ENCODE results near the gene DPEP3. TPM values are rescaled to one million over a fixed set of nuclear protein-coding genes. Genes with fewer than 3 reads are reported as not detected.

Gene DPEP3
- total RNA-seq, 1 experiment from 2014 or later: not detected

GRCh38 chr16:67948015-67948414 lies 32.3 kb downstream of the DPEP3 start:
- no peaks in the 10 kb centered on the region; the same call in 1 of the 2 replicates for H3K36me3 ChIP-seq (ENCODE audit: low read depth, low read length)
- H3K9ac ChIP-seq (ENCODE audit: low read length): no peak overlapping the region
- ATAC-seq: peak; percentile 47
- no peak for TF ChIP-seq CTCF (conservative IDR thresholded peaks at IDR 0.05; ENCODE audit: low read depth, low read length)
- no peak for TF ChIP-seq EZH2phosphoT487 (IDR thresholded peaks at IDR 0.05; ENCODE audit: borderline replicate concordance, low read length)
- no peak for TF ChIP-seq EZH2 (IDR thresholded peaks at IDR 0.05; ENCODE audit: low read length, unreplicated experiment)
- peak; percentile 17 for DNase-seq
- POLR2A ChIA-PET (ENCODE audit: unreplicated experiment): no interaction called here
- no peaks in the 10 kb centered on the region for H3K27me3 ChIP-seq (ENCODE audit: low read length)
- H3K79me2 ChIP-seq (ENCODE audit: low read length): no peaks in the 10 kb centered on the region
- H2AFZ ChIP-seq (ENCODE audit: low read length): no peak overlapping the region
- no peaks in the 10 kb centered on the region for H3K4me1 ChIP-seq (ENCODE audit: insufficient read depth, low read length)
- H3K9me2 ChIP-seq (replicated peaks; ENCODE audit: low read length): no peaks in the 10 kb centered on the region
- BruUV-seq (replicated peaks): no TSS peak
- intact Hi-C loops (cut with micrococcal nuclease): no loop called here
- no peaks in the 10 kb centered on the region for H3F3A ChIP-seq (ENCODE audit: low read length, unreplicated experiment)
- H3K27ac ChIP-seq (ENCODE audit: low read length): no peak overlapping the region
- no peaks in the 10 kb centered on the region for H4K20me1 ChIP-seq (ENCODE audit: low read length)
- CTCF ChIA-PET: no interaction called here
- H3K4me2 ChIP-seq (ENCODE audit: low read length): no peak overlapping the region
- no peak overlapping the region for H3K4me3 ChIP-seq (ENCODE audit: low read length)
- H3K9me3 ChIP-seq (ENCODE audit: low read length): no peaks in the 10 kb centered on the region

DNA sequence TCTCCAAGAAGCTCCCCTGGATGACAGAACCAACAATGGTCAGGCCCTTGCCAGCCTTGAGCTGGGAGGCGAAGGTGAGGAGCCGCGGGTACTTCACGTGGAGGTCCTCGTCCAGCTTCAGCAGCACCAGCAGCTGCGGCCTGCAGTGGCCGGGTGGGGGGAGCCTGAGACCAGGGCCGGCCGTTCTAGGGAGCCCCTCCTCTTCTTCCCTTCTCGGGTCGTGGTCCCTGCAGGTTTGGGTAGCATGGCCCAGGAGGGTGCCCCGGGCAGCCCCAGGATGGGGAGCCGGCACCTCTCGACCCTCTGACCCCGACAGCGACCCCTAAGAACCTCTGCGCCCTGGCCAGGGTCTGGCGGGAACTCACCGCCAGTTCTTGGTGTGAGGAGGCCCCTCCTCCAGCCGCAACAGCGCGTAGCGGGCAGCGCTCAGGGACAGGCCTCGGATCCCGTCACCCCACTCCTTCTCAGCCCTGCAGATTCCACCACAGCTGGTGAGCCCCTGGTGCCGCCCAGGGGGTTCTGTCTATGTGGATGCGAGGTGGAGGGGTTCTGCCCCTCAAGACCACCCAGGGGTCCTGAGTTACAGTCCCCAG lies 33.2 kb downstream of the DPEP3 start:
- Histone ChIP-seq H3K79me2 (ENCODE audit: low read length) (no peaks in the 10 kb centered on the region), H3K4me3 (ENCODE audit: low read length) (no peak overlapping the region), H3F3A (ENCODE audit: low read length, unreplicated experiment) (no peaks in the 10 kb centered on the region), H3K36me3 (ENCODE audit: low read depth, low read length) (no peaks in the 10 kb centered on the region; the same call in 1 of the 2 replicates), H3K27me3 (ENCODE audit: low read length) (no peaks in the 10 kb centered on the region), H3K9me3 (ENCODE audit: low read length) (no peaks in the 10 kb centered on the region), H3K27ac (ENCODE audit: low read length) (no peak overlapping the region), H3K9me2 (replicated peaks; ENCODE audit: low read length) (no peaks in the 10 kb centered on the region), H2AFZ (ENCODE audit: low read length) (no peak overlapping the region), H3K4me2 (ENCODE audit: low read length) (no peak overlapping the region), H3K4me1 (ENCODE audit: insufficient read depth, low read length) (no peaks in the 10 kb centered on the region), H3K9ac (ENCODE audit: low read length) (no peak overlapping the region), H4K20me1 (ENCODE audit: low read length) (no peaks in the 10 kb centered on the region)
- TF ChIP-seq EZH2phosphoT487 (IDR thresholded peaks at IDR 0.05; ENCODE audit: borderline replicate concordance, low read length) (no peak), CTCF (conservative IDR thresholded peaks at IDR 0.05; ENCODE audit: low read depth, low read length) (no peak), EZH2 (IDR thresholded peaks at IDR 0.05; ENCODE audit: low read length, unreplicated experiment) (no peak)
- intact Hi-C loops (cut with micrococcal nuclease): no loop called here
- ATAC-seq (no peak), DNase-seq (no peak)
- ChIA-PET CTCF (no interaction called here), POLR2A (ENCODE audit: unreplicated experiment) (no interaction called here)
- BruUV-seq (replicated peaks): no TSS peak

- TF ChIP-seq EZH2 (IDR thresholded peaks at IDR 0.05; ENCODE audit: low read length, unreplicated experiment) (no peak), CTCF (conservative IDR thresholded peaks at IDR 0.05; ENCODE audit: low read depth, low read length) (no peak), EZH2phosphoT487 (IDR thresholded peaks at IDR 0.05; ENCODE audit: borderline replicate concordance, low read length) (no peak)
- no TSS peak for BruUV-seq (replicated peaks)
- Histone ChIP-seq H3F3A (ENCODE audit: low read length, unreplicated experiment) (no peaks in the 10 kb centered on the region), H3K9ac (ENCODE audit: low read length) (no peak overlapping the region), H3K4me3 (ENCODE audit: low read length) (no peak overlapping the region), H3K79me2 (ENCODE audit: low read length) (no peaks in the 10 kb centered on the region), H3K4me1 (ENCODE audit: insufficient read depth, low read length) (no peaks in the 10 kb centered on the region), H4K20me1 (ENCODE audit: low read length) (no peaks in the 10 kb centered on the region), H3K9me2 (replicated peaks; ENCODE audit: low read length) (no peaks in the 10 kb centered on the region), H3K9me3 (ENCODE audit: low read length) (no peaks in the 10 kb centered on the region), H3K4me2 (ENCODE audit: low read length) (no peak overlapping the region), H3K27ac (ENCODE audit: low read length) (no peak overlapping the region), H2AFZ (ENCODE audit: low read length) (no peak overlapping the region), H3K27me3 (ENCODE audit: low read length) (no peaks in the 10 kb centered on the region), H3K36me3 (ENCODE audit: low read depth, low read length) (no peaks in the 10 kb centered on the region; the same call in 1 of the 2 replicates)
- ChIA-PET POLR2A (ENCODE audit: unreplicated experiment) (no interaction called here), CTCF (no interaction called here)
- intact Hi-C loops (cut with micrococcal nuclease): no loop called here
- DNase-seq: no peak
- ATAC-seq: no peak
These were observed 34.1 kb downstream of the DPEP3 start for GRCh38 chr16:67946128-67946569.
